WERI-Rb-1 (cell line): ENCODE results near the gene ERCC1.

Experiments
- DNase-seq: peaks from one replicate; pipeline ENCODE4 v3.0.0-alpha.2; 2020
- H3K27ac ChIP-seq: fragments of 250-450 bp; sonication (Bioruptor Pico); 2 replicates; pipeline ENCODE4 v1.5.1; 2020; ENCODE audit warnings: mild to moderate bottlenecking, moderate library complexity
- H3K27me3 ChIP-seq: fragments of 250-450 bp; sonication (Bioruptor Pico); 2 replicates; pipeline ENCODE4 v1.5.1; 2021; ENCODE audit warnings: mild to moderate bottlenecking, low read depth, moderate library complexity; ENCODE audit not compliant: insufficient read depth, severe bottlenecking
- H3K36me3 ChIP-seq: fragments of 250-450 bp; sonication (Bioruptor Pico); 2 replicates; pipeline ENCODE4 v1.5.1; 2020; ENCODE audit warnings: mild to moderate bottlenecking, moderate library complexity
- H3K4me3 ChIP-seq: 2 replicates; pipeline ENCODE4 v1.5.1; 2011; ENCODE audit warnings: low read depth, mild to moderate bottlenecking, control low read depth, low read length
- H3K9me3 ChIP-seq: fragments of 250-450 bp; sonication (Bioruptor Pico); 2 replicates; pipeline ENCODE4 v1.5.1; 2021; ENCODE audit warnings: mild to moderate bottlenecking, moderate library complexity; ENCODE audit not compliant: severe bottlenecking
- CTCF ChIP-seq: IDR thresholded peaks from 2 replicates; pipeline ENCODE4 v1.5.1; 2011; ENCODE audit warnings: low read depth, mild to moderate bottlenecking, control low read depth, inconsistent platforms, low read length

Gene ERCC1

GRCh38 chr19:45402298-45403061 is 21.2 kb downstream of the ERCC1 start:
- Histone ChIP-seq H3K27ac (no peak overlapping the region; the same call in 1 of the 2 replicates), H3K4me3 (no peak overlapping the region), H3K27me3 (no peaks in the 10 kb centered on the region), H3K36me3 (0 out of 2 replicates have a peak, but pooled peaks cover 3% of the 10 kb centered on the region), H3K9me3 (no peaks in the 10 kb centered on the region)
- no peak for TF ChIP-seq CTCF
- no peak for DNase-seq

GRCh38 chr19:45401815-45402214 is 21.9 kb downstream of the ERCC1 start:
- 0 out of 2 replicates have a peak, but pooled peaks cover 4% of the 10 kb centered on the region for H3K36me3 ChIP-seq
- H3K9me3 ChIP-seq = no peaks in the 10 kb centered on the region
- no peak overlapping the region for H3K27ac ChIP-seq
- no peak for TF ChIP-seq CTCF
- H3K27me3 ChIP-seq = no peaks in the 10 kb centered on the region
- H3K4me3 ChIP-seq = no peak overlapping the region
- DNase-seq = no peak

- Histone ChIP-seq H3K9me3 (no peaks in the 10 kb centered on the region), H3K27me3 (no peaks in the 10 kb centered on the region), H3K27ac (no peak overlapping the region), H3K4me3 (no peak overlapping the region), H3K36me3 (0 out of 2 replicates have a peak, but pooled peaks cover 4% of the 10 kb centered on the region)
- no peak for DNase-seq
- no peak for TF ChIP-seq CTCF
Measured at GRCh38 chr19:45400192-45400591, 23.5 kb downstream of the ERCC1 start.

GRCh38 chr19:45395821-45396617 is 27.7 kb downstream of the ERCC1 start:
- Histone ChIP-seq H3K27ac (no peak overlapping the region), H3K9me3 (no peaks in the 10 kb centered on the region), H3K27me3 (no peaks in the 10 kb centered on the region), H3K36me3 (0 out of 2 replicates have a peak, but pooled peaks cover 6% of the 10 kb centered on the region), H3K4me3 (no peak overlapping the region)
- TF ChIP-seq CTCF = no peak
- DNase-seq = no peak

- no peak overlapping the region for H3K4me3 ChIP-seq
- no peak for TF ChIP-seq CTCF
- no peak for DNase-seq
Measured at GRCh38 chr19:45391871-45392665, 31.6 kb downstream of the ERCC1 start.

More at GRCh38 chr19:45391871-45392665, 31.6 kb downstream of the ERCC1 start:
- H3K27me3 ChIP-seq = no peaks in the 10 kb centered on the region
- H3K36me3 ChIP-seq = 0 out of 2 replicates have a peak, but pooled peaks cover 3% of the 10 kb centered on the region
- no peaks in the 10 kb centered on the region for H3K9me3 ChIP-seq
- H3K27ac ChIP-seq = no peak overlapping the region
